Subcutaneous abdominal adipose tissue (tissue), 5 donors: ENCODE measurements around the gene OR5I1.

ENCODE experiments used
- H3K27ac ChIP-seq: one replicate; pipeline ENCODE4 v1.7.0; 2013; ENCODE audit warnings: low read depth, mild to moderate bottlenecking, inconsistent platforms, low read length, moderate library complexity
- H3K27me3 ChIP-seq, 5 donors: one replicate each; pipeline ENCODE4 v1.7.0; 2013; ENCODE audit warnings: low read length in 5 of 5, inconsistent platforms in 1 of 5; ENCODE audit not compliant: control insufficient read depth in 5 of 5, insufficient read depth in 4 of 5
- H3K36me3 ChIP-seq, 5 donors: one replicate each; pipeline ENCODE4 v1.7.0; 2013; ENCODE audit warnings: low read length in 5 of 5; ENCODE audit not compliant: control insufficient read depth in 5 of 5, insufficient read depth in 5 of 5
- H3K4me1 ChIP-seq, 5 donors: one replicate each; pipeline ENCODE4 v1.7.0; 2013; ENCODE audit warnings: low read length in 5 of 5, mild to moderate bottlenecking in 3 of 5, moderate library complexity in 1 of 5; ENCODE audit not compliant: control insufficient read depth in 5 of 5, insufficient read depth in 5 of 5
- H3K4me3 ChIP-seq, 5 donors: one replicate each; pipeline ENCODE4 v1.7.0; 2013; ENCODE audit warnings: low read length in 5 of 5, low read depth in 1 of 5
- H3K9ac ChIP-seq, 5 donors: one replicate each; pipeline ENCODE4 v1.7.0; 2013; ENCODE audit warnings: low read length in 5 of 5, mild to moderate bottlenecking in 4 of 5, moderate library complexity in 3 of 5
- H3K9me3 ChIP-seq, 5 donors: one replicate each; pipeline ENCODE4 v1.7.0; 2013; ENCODE audit warnings: low read length in 5 of 5; ENCODE audit not compliant: control insufficient read depth in 5 of 5
- donor health status: healthy.
- donor health status: healthy.
- donor health status: healthy.
- donor health status: healthy.
- donor health status: healthy.

The OR5I1 gene

GRCh38 chr11:55936300-55936699 is at the start of gene OR5I1:
Gene OR5I1 (minus strand): TSS chr11:55936400. CDS start chr11:55936400, 0 bp downstream.
- Histone ChIP-seq H3K9me3 (no peaks in the 10 kb centered on the region), H3K27me3 (no peaks in the 10 kb centered on the region), H3K9ac (no peak within 1 kb of the TSS), H3K4me3 (no peak within 1 kb of the TSS), H3K36me3 (no peaks in the 10 kb centered on the region), H3K4me1 (no peaks in the 10 kb centered on the region), H3K27ac (no peak within 1 kb of the TSS)

GRCh38 chr11:55970935-55971334 is 34.7 kb upstream of the OR5I1 start:
- H3K27me3 ChIP-seq = no peaks in the 10 kb centered on the region
- no peak overlapping the region for H3K4me3 ChIP-seq
- no peaks in the 10 kb centered on the region for H3K4me1 ChIP-seq
- no peaks in the 10 kb centered on the region for H3K9me3 ChIP-seq
- no peaks in the 10 kb centered on the region for H3K36me3 ChIP-seq
- H3K27ac ChIP-seq = no peak overlapping the region
- H3K9ac ChIP-seq = no peak overlapping the region

DNA sequence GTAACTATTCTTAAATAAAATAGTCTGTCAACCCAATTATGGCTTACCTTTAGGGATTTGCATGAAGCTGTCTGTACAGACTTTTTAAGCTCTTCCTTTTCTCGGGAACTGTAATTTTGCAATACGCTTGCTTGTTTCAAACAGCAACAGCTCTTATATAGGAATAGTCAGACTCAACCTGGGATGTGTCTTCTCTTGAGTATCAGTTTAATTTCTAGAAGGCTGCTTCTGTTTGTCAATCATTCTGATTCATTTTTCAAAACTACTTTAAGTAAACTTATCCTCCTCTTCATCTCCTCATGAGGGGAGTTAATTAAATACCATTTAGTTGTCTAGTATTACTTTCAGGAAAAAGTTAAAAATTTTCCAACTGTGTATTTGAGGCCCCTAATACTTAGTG is 33.6 kb upstream of the OR5I1 start, which contains the start of gene OR10AG1:
TSS of gene OR10AG1 (minus strand) at position 101 of the 400 bp plus-strand sequence. CDS start at position 63, 38 bp downstream.
- Histone ChIP-seq H3K9me3 (no peaks in the 10 kb centered on the region), H3K36me3 (no peaks in the 10 kb centered on the region), H3K9ac (no peak within 1 kb of the TSS), H3K27me3 (no peaks in the 10 kb centered on the region), H3K4me3 (no peak within 1 kb of the TSS), H3K27ac (no peak within 1 kb of the TSS), H3K4me1 (no peaks in the 10 kb centered on the region)

GRCh38 chr11:55967914-55968313 is 31.7 kb upstream of the OR5I1 start:
- H3K4me3 ChIP-seq = no peak overlapping the region
- no peaks in the 10 kb centered on the region for H3K36me3 ChIP-seq
- H3K27ac ChIP-seq = no peak overlapping the region
- H3K9me3 ChIP-seq = no peaks in the 10 kb centered on the region
- H3K9ac ChIP-seq = no peak overlapping the region
- no peaks in the 10 kb centered on the region for H3K27me3 ChIP-seq
- no peaks in the 10 kb centered on the region for H3K4me1 ChIP-seq

- Histone ChIP-seq H3K9me3 (no peaks in the 10 kb centered on the region), H3K36me3 (no peaks in the 10 kb centered on the region), H3K4me3 (no peak overlapping the region), H3K4me1 (no peaks in the 10 kb centered on the region), H3K27ac (no peak overlapping the region), H3K27me3 (no peaks in the 10 kb centered on the region), H3K9ac (no peak overlapping the region)
These were observed 30.2 kb upstream of the OR5I1 start for GRCh38 chr11:55966391-55966790.

DNA sequence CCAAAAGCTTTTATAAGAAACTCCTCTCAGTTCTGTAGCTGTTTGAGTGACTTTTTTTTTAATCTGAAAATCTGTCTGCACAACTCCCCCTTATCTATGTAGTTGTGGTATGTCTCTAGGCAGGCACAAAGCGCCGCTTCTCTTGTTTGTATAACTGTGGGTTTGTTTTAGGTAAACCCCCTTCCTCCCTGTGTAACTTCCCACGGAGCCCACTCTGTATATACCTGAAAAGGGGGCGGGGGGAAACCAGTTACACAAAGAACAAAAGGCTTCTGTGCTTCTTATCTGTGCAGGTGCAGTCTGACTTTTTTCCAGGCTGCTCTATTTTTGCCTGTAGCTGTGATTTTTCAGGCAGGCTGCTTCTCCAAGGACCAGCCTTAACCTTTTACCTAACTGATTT is 20.3 kb upstream of the OR5I1 start:
- Histone ChIP-seq H3K36me3 (no peaks in the 10 kb centered on the region), H3K9ac (no peak overlapping the region), H3K27me3 (no peaks in the 10 kb centered on the region), H3K4me1 (no peaks in the 10 kb centered on the region), H3K27ac (no peak overlapping the region), H3K9me3 (no peaks in the 10 kb centered on the region), H3K4me3 (no peak overlapping the region)

DNA sequence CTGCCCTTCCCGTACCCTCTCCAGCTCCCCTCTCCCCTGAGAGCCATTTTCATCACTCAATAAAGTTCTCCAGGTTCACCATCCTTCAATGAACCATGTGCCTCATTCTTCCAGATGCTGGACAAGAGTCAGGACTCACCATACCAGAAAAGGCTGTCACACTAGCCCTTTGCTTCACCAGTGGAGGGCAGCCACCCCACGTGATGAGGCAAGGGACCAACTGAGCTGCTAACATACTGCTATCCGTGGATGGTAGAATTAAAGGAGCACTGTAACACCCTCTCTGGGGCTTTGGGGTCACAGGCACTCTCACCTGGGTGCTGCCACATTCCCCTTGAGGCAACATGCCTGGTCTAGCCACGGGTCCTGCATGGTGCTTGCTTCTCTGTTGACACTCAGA is 13.1 kb upstream of the OR5I1 start:
- peaks cover 0 to 4% (median 0%) of the 10 kb centered on the region in 5 donors for H3K27me3 ChIP-seq
- no peaks in the 10 kb centered on the region for H3K9me3 ChIP-seq
- no peak overlapping the region for H3K4me3 ChIP-seq
- no peaks in the 10 kb centered on the region for H3K36me3 ChIP-seq
- no peak overlapping the region for H3K27ac ChIP-seq
- H3K9ac ChIP-seq = no peak overlapping the region
- no peaks in the 10 kb centered on the region for H3K4me1 ChIP-seq

DNA sequence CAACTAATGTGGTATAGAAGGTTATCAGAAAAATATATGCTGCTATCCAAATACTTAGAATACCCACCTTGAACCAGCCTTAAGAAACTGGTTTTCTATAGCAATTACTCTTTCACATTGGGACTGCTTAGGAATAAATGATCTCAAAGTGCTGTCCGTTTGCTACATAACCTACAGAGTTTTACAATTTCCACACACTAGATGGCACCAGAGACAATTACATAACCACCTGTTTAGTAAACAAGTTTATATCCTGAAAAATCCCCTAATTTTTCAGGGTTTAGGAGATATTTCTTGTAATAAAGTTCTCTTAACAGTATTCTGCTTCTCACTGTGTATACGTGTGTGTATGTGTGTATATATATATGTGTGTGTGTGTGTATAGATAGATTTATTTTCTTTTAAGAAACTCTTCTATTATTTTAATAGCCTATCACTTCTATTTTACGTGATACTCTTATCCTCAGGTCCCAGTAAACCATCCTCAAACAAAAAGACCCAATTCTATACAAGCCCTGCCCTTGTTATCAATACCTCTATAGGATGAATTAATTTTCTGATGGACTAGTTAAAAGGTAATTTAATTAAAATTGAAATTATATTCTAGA is 6.7 kb upstream of the OR5I1 start:
- Histone ChIP-seq H3K36me3 (no peaks in the 10 kb centered on the region), H3K4me1 (peaks cover 0 to 3% (median 0%) of the 10 kb centered on the region in 5 donors), H3K9ac (no peak overlapping the region), H3K4me3 (no peak overlapping the region), H3K9me3 (no peaks in the 10 kb centered on the region), H3K27ac (no peak overlapping the region), H3K27me3 (no peaks in the 10 kb centered on the region)

DNA sequence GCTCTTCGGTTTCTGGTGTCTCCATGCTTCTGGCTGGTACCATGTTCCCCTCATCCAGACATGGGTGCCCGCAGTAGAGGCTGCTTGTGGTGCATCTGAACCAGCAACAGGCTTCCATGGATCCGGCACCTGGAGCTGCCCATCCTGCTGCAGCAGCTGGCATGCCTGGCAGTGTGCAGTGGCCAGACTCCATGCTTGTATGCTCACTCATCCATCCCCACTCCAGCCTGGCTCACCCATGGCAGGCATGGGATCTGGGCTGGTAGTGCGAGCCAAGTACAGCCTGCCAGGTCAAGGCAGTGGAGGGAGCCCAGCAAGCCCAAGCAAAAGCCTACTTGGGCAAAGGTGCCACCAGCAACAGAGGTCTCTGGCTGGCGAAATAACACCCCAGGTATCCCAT is 15.7 kb downstream of the OR5I1 start:
- H3K9me3 ChIP-seq = peaks cover 0 to 3% (median 0%) of the 10 kb centered on the region in 5 donors
- H3K9ac ChIP-seq = no peak overlapping the region
- no peaks in the 10 kb centered on the region for H3K36me3 ChIP-seq
- H3K4me1 ChIP-seq = no peaks in the 10 kb centered on the region
- no peak overlapping the region for H3K27ac ChIP-seq
- peaks cover 0 to 4% (median 0%) of the 10 kb centered on the region in 5 donors for H3K27me3 ChIP-seq
- H3K4me3 ChIP-seq = no peak overlapping the region

DNA sequence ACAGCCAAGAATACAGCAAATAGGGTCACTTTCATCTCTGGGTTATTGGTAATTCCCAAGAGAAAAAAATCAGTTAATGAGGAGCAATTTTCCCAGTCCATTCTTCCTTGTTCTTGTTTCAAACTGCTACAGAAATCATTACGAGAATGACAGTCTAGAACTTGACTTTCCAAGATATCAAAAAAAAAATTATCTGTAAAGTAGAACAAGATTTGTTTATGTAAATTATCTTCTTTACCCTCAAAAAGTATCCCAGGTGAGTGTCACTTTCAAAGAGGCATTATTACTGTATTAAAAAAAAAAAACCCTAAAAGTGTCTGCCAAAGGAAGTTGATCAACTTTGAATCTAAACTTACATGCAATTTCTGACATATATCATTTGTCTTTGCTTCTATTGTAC is 21.7 kb downstream of the OR5I1 start, which contains the start of gene OR5W2:
TSS of gene OR5W2 (minus strand) at position 101 of the 400 bp plus-strand sequence. CDS start at position 101, 0 bp downstream.
- Histone ChIP-seq H3K9me3 (no peaks in the 10 kb centered on the region), H3K36me3 (no peaks in the 10 kb centered on the region), H3K27ac (no peak within 1 kb of the TSS), H3K27me3 (no peaks in the 10 kb centered on the region), H3K4me3 (no peak within 1 kb of the TSS), H3K4me1 (no peaks in the 10 kb centered on the region), H3K9ac (no peak within 1 kb of the TSS)
